MM.1S (cell line): ENCODE data around the gene PLSCR5.

Experiments used
- EZH2 ChIP-seq: fragments of 300-600 bp; sonication (generic); optimal IDR thresholded peaks from 2 replicates; pipeline ENCODE3; 2017; ENCODE audit warnings: low read depth, mild to moderate bottlenecking, antibody characterized with exemption, low read length, mixed read lengths
- EZH2phosphoT487 ChIP-seq: fragments of 300-600 bp; sonication (generic); IDR thresholded peaks from 2 replicates; pipeline ENCODE4 v1.6.1; 2018; ENCODE audit warnings: antibody characterized with exemption, low read length
- TF ChIP-seq, protein P1 (sequence below): fragments of 300-600 bp; sonication (generic); IDR thresholded peaks from 2 replicates; pipeline ENCODE4 v1.5.1; 2016; ENCODE audit warnings: antibody characterized with exemption, low read length, mixed read lengths

DNA sequence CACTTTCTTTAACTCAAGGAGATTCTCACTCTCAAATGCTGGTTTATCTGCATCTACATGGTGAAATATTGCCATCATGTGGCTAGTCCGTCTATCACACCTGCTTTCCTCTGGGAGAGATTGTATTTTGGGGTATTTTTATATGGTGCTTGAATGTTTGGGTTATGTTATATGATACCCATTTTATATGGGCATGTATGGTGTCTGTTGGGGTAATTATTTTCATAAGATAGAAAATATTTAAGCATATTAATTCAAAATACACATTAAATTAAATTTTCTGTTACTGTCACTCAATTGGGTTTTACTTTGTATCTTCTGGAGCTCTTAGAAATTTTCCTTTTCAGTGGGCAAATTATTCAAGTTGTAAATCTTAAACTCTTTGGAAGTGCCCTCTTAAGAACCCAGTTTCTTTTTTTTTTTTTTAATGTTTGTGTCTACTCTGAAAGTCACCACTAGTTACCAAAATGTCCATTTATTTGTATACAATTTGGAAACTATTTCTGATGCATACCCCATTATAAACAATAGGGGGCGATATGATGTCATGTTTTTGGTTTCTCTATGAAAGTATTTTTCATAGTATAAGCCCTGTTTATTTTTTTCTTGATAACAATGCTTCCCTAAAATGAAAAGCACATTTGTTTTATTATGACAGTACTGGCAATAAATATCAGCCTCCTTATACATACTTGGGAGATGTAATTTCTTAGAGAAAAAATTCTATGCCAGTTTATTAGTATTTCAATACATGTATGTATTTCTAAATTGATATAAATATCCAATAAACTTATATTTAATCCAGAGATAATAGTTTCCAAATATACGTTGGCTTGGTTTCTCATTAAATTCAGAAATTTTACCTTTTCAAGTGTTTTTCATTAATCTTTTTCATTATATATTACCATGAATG, 36.1 kb upstream of the PLSCR5 start:
- TF ChIP-seq, protein P1, sequence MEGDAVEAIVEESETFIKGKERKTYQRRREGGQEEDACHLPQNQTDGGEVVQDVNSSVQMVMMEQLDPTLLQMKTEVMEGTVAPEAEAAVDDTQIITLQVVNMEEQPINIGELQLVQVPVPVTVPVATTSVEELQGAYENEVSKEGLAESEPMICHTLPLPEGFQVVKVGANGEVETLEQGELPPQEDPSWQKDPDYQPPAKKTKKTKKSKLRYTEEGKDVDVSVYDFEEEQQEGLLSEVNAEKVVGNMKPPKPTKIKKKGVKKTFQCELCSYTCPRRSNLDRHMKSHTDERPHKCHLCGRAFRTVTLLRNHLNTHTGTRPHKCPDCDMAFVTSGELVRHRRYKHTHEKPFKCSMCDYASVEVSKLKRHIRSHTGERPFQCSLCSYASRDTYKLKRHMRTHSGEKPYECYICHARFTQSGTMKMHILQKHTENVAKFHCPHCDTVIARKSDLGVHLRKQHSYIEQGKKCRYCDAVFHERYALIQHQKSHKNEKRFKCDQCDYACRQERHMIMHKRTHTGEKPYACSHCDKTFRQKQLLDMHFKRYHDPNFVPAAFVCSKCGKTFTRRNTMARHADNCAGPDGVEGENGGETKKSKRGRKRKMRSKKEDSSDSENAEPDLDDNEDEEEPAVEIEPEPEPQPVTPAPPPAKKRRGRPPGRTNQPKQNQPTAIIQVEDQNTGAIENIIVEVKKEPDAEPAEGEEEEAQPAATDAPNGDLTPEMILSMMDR = peak; percentile 44
- TF ChIP-seq EZH2 = no peak
- no peak for TF ChIP-seq EZH2phosphoT487
